Neural progenitor cell (in vitro differentiated cells): ENCODE measurements around the gene CATSPERZ. TPM values are rescaled to one million over a fixed set of nuclear protein-coding genes. Genes with fewer than 3 reads are reported as not detected.

Source experiments
- DNase-seq: peaks from one replicate; pipeline ENCODE4 v3.0.0-alpha.2; 2016; ENCODE audit warnings: low spot score
- H2AFZ ChIP-seq: fragments of 200-600 bp; sonication (generic); replicated peaks from 2 replicates; pipeline ENCODE4 v1.6.1; 2016; ENCODE audit warnings: antibody characterized with exemption
- H3F3A ChIP-seq: fragments of 200-600 bp; sonication (generic); 2 replicates; pipeline ENCODE4 v1.6.1; 2016; ENCODE audit warnings: antibody characterized with exemption, low read depth
- H3K27ac ChIP-seq: fragments of 200-600 bp; sonication (generic); 2 replicates; pipeline ENCODE4 v1.5.1; 2016; ENCODE audit warnings: mild to moderate bottlenecking
- H3K27me3 ChIP-seq: fragments of 200-600 bp; sonication (generic); 2 replicates; pipeline ENCODE4 v1.6.1; 2016; ENCODE audit warnings: mild to moderate bottlenecking, moderate library complexity
- H3K36me3 ChIP-seq: fragments of 200-600 bp; sonication (generic); 2 replicates; pipeline ENCODE4 v1.5.1; 2016
- H3K4me1 ChIP-seq: fragments of 200-600 bp; sonication (generic); 2 replicates; pipeline ENCODE4 v1.6.1; 2016; ENCODE audit warnings: mixed run types
- H3K4me2 ChIP-seq: fragments of 200-600 bp; sonication (generic); 2 replicates; pipeline ENCODE4 v1.6.1; 2016
- H3K4me3 ChIP-seq: fragments of 200-600 bp; sonication (generic); 2 replicates; pipeline ENCODE4 v1.5.1; 2016
- H3K79me2 ChIP-seq: fragments of 200-600 bp; sonication (generic); 2 replicates; pipeline ENCODE4 v1.6.1; 2016; ENCODE audit warnings: low read depth
- H3K9ac ChIP-seq: fragments of 200-600 bp; sonication (generic); 2 replicates; pipeline ENCODE4 v1.6.1; 2016
- H3K9me3 ChIP-seq: fragments of 200-600 bp; sonication (generic); 2 replicates; pipeline ENCODE4 v1.5.1; 2016; ENCODE audit warnings: low read depth
- H4K20me1 ChIP-seq: fragments of 200-600 bp; sonication (generic); 2 replicates; pipeline ENCODE4 v1.6.1; 2016; ENCODE audit warnings: low read depth
- H3K27ac Mint-ChIP-seq: 3 replicates; pipeline ENCODE4 v1.8.0; 2021; ENCODE audit warnings: mixed read lengths
- H3K27me3 Mint-ChIP-seq: 2 replicates; pipeline ENCODE4 v1.8.0; 2022; ENCODE audit warnings: low read depth, mild to moderate bottlenecking, inconsistent platforms, moderate library complexity, mixed read lengths; ENCODE audit not compliant: insufficient read depth
- H3K36me3 Mint-ChIP-seq: 3 replicates; pipeline ENCODE4 v1.8.0; 2021; ENCODE audit warnings: mixed read lengths
- H3K4me1 Mint-ChIP-seq: 3 replicates; pipeline ENCODE4 v1.8.0; 2021; ENCODE audit warnings: mixed read lengths
- H3K4me3 Mint-ChIP-seq: 3 replicates; pipeline ENCODE4 v1.8.0; 2021; ENCODE audit warnings: mild to moderate bottlenecking, moderate library complexity, mixed read lengths
- H3K9me3 Mint-ChIP-seq: 3 replicates; pipeline ENCODE4 v1.8.0; 2020; ENCODE audit warnings: mixed read lengths
- CTCF ChIP-seq: fragments of 200-600 bp; sonication (generic); IDR thresholded peaks from 2 replicates; pipeline ENCODE4 v1.5.1; 2017; ENCODE audit warnings: antibody characterized with exemption, mild to moderate bottlenecking
- EZH2 ChIP-seq: fragments of 200-600 bp; sonication (generic); IDR thresholded peaks from 2 replicates; pipeline ENCODE4 v1.6.1; 2017; ENCODE audit warnings: antibody characterized with exemption, mild to moderate bottlenecking, moderate library complexity
- EZH2phosphoT487 ChIP-seq: fragments of 200-600 bp; sonication (generic); IDR thresholded peaks from 2 replicates; pipeline ENCODE4 v1.6.1; 2017; ENCODE audit warnings: antibody characterized with exemption
- total RNA-seq: library from RNA; depleted of rRNA; stranded (reverse); fragments of >200 nt; gene quantifications from 2 replicates; pipeline ENCODE4 v1.2.3, GENCODE V29; 2015; ENCODE audit warnings: low replicate concordance

Gene CATSPERZ
- total RNA-seq, 1 donor from 2014 or later: not detected

- Histone ChIP-seq H3F3A (peaks cover 17% of the 10 kb centered on the region), H3K4me1 (peaks cover 24% of the 10 kb centered on the region), H3K27ac (no peak overlapping the region), H3K4me2 (no peak overlapping the region), H3K27me3 (peaks cover 22% of the 10 kb centered on the region), H3K79me2 (no peaks in the 10 kb centered on the region), H2AFZ (no peak overlapping the region), H3K9ac (no peak overlapping the region), H3K4me3 (no peak overlapping the region), H4K20me1 (no peaks in the 10 kb centered on the region), H3K9me3 (no peaks in the 10 kb centered on the region), H3K36me3 (no peaks in the 10 kb centered on the region)
- Mint-ChIP-seq H3K27ac (no peak overlapping the region), H3K36me3 (no peaks in the 10 kb centered on the region), H3K9me3 (no peaks in the 10 kb centered on the region), H3K4me1 (peaks cover 24% of the 10 kb centered on the region), H3K27me3 (peaks cover 10% of the 10 kb centered on the region), H3K4me3 (no peak overlapping the region)
- DNase-seq: no peak
- TF ChIP-seq EZH2 (no peak), CTCF (no peak), EZH2phosphoT487 (no peak)
Observed at GRCh38 chr11:64344787-64345186, 44.6 kb downstream of the CATSPERZ start.

- Mint-ChIP-seq H3K4me3 (peak overlapping the region; percentile 22), H3K4me1 (peaks cover 25% of the 10 kb centered on the region), H3K27ac (peak overlapping the region; percentile 8), H3K9me3 (no peaks in the 10 kb centered on the region), H3K27me3 (peaks cover 4% of the 10 kb centered on the region), H3K36me3 (no peaks in the 10 kb centered on the region)
- H3K27me3 ChIP-seq: no peaks in the 10 kb centered on the region
- DNase-seq: no peak
- H3K9me3 ChIP-seq: no peaks in the 10 kb centered on the region
- no peak overlapping the region for H3K4me2 ChIP-seq
- H3K9ac ChIP-seq: no peak overlapping the region
- no peak overlapping the region for H2AFZ ChIP-seq
- TF ChIP-seq EZH2: no peak
- no peak for TF ChIP-seq CTCF
- TF ChIP-seq EZH2phosphoT487: no peak
- no peaks in the 10 kb centered on the region for H3K36me3 ChIP-seq
- peaks cover 6% of the 10 kb centered on the region for H3F3A ChIP-seq
- H4K20me1 ChIP-seq: no peaks in the 10 kb centered on the region
- H3K4me3 ChIP-seq: no peak overlapping the region
- H3K4me1 ChIP-seq: peaks cover 12% of the 10 kb centered on the region
- no peak overlapping the region for H3K27ac ChIP-seq
- no peaks in the 10 kb centered on the region for H3K79me2 ChIP-seq
Observed at GRCh38 chr11:64347193-64347867, 47.2 kb downstream of the CATSPERZ start.

GRCh38 chr11:64348383-64349024 is 48.3 kb downstream of the CATSPERZ start:
- Histone ChIP-seq H3K27ac (no peak overlapping the region), H3K4me2 (no peak overlapping the region), H3K9ac (no peak overlapping the region), H4K20me1 (no peaks in the 10 kb centered on the region), H3K27me3 (no peaks in the 10 kb centered on the region), H2AFZ (no peak overlapping the region), H3K4me3 (no peak overlapping the region), H3K79me2 (no peaks in the 10 kb centered on the region), H3K9me3 (no peaks in the 10 kb centered on the region), H3K4me1 (peaks cover 7% of the 10 kb centered on the region), H3F3A (peaks cover 3% of the 10 kb centered on the region), H3K36me3 (no peaks in the 10 kb centered on the region)
- DNase-seq: peak; percentile 40
- H3K27ac Mint-ChIP-seq: no peak overlapping the region
- no peak overlapping the region for H3K4me3 Mint-ChIP-seq
- H3K9me3 Mint-ChIP-seq: no peaks in the 10 kb centered on the region
- H3K4me1 Mint-ChIP-seq: peaks cover 25% of the 10 kb centered on the region
- peaks cover 4% of the 10 kb centered on the region for H3K27me3 Mint-ChIP-seq
- no peaks in the 10 kb centered on the region for H3K36me3 Mint-ChIP-seq
- TF ChIP-seq EZH2: no peak
- no peak for TF ChIP-seq EZH2phosphoT487
- TF ChIP-seq CTCF: no peak
